WERI-Rb-1 (cell line): ENCODE measurements around the gene GDPD5.
A peak's percentile ranks its signal among the peaks of the same experiment; 100 is the strongest.

Experiments used
- DNase-seq: peaks from one replicate; pipeline ENCODE4 v3.0.0-alpha.2; 2020
- H3K27ac ChIP-seq: fragments of 250-450 bp; sonication (Bioruptor Pico); 2 replicates; pipeline ENCODE4 v1.5.1; 2020; ENCODE audit warnings: mild to moderate bottlenecking, moderate library complexity
- H3K27me3 ChIP-seq: fragments of 250-450 bp; sonication (Bioruptor Pico); 2 replicates; pipeline ENCODE4 v1.5.1; 2021; ENCODE audit warnings: mild to moderate bottlenecking, low read depth, moderate library complexity; ENCODE audit not compliant: insufficient read depth, severe bottlenecking
- H3K36me3 ChIP-seq: fragments of 250-450 bp; sonication (Bioruptor Pico); 2 replicates; pipeline ENCODE4 v1.5.1; 2020; ENCODE audit warnings: mild to moderate bottlenecking, moderate library complexity
- H3K4me3 ChIP-seq: 2 replicates; pipeline ENCODE4 v1.5.1; 2011; ENCODE audit warnings: low read depth, mild to moderate bottlenecking, control low read depth, low read length
- H3K9me3 ChIP-seq: fragments of 250-450 bp; sonication (Bioruptor Pico); 2 replicates; pipeline ENCODE4 v1.5.1; 2021; ENCODE audit warnings: mild to moderate bottlenecking, moderate library complexity; ENCODE audit not compliant: severe bottlenecking
- CTCF ChIP-seq: IDR thresholded peaks from 2 replicates; pipeline ENCODE4 v1.5.1; 2011; ENCODE audit warnings: low read depth, mild to moderate bottlenecking, control low read depth, inconsistent platforms, low read length

Gene GDPD5

GRCh38 chr11:75534259-75535069 is 8.7 kb upstream of the GDPD5 start:
- DNase-seq, result no peak
- TF ChIP-seq CTCF, result no peak
- H3K27ac ChIP-seq, result no peak overlapping the region
- no peaks in the 10 kb centered on the region for H3K27me3 ChIP-seq
- H3K4me3 ChIP-seq, result no peak overlapping the region
- no peaks in the 10 kb centered on the region for H3K9me3 ChIP-seq
- no peaks in the 10 kb centered on the region for H3K36me3 ChIP-seq

DNA sequence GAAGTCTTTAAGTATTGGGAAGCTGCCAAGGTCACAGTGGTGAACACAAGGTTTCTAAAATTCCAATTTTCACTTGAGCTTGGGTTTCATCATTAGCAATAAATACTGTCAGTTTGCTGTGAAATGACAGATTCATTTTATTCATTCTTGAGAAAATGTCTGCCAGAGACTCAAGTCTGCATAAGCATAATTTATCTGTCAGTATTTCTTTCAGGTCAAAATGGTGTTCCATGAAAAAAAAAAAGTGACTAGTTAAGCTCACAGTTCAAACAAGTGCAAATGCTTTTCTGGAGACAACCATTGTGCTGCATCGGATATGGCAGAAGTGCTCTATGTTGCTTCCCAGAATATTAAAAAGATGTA is 8.1 kb upstream of the GDPD5 start:
- Histone ChIP-seq H3K36me3 (no peaks in the 10 kb centered on the region), H3K9me3 (no peaks in the 10 kb centered on the region), H3K4me3 (no peak overlapping the region), H3K27ac (no peak overlapping the region), H3K27me3 (no peaks in the 10 kb centered on the region)
- DNase-seq, result no peak
- TF ChIP-seq CTCF, result no peak

GRCh38 chr11:75532200-75533048 is 6.7 kb upstream of the GDPD5 start:
- Histone ChIP-seq H3K27ac (no peak overlapping the region), H3K9me3 (no peaks in the 10 kb centered on the region), H3K27me3 (no peaks in the 10 kb centered on the region), H3K4me3 (no peak overlapping the region), H3K36me3 (no peaks in the 10 kb centered on the region)
- peak; percentile 77 for DNase-seq
- peak; percentile 74 for TF ChIP-seq CTCF

DNA sequence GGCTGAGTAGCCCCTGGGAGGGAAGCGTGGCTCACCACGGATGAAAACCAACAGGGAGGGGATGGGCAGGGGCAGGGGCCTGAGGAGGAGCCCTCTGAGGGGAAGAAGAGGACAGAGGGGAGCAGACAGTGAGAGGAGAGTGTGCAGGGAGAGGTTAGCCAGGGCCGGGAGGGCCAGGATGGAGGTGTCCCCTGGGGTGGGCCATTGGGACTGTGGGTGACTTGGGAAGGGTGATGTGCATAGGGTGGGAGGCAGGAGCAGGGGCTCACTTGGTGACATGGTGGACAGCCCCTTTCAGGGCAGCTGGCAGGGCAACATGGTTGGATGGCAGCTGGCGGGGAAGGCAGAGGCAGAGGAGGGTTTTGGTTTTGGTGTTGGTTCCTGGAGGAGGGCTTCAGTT is 5.6 kb upstream of the GDPD5 start:
- DNase-seq, result no peak
- H3K27ac ChIP-seq, result no peak overlapping the region
- no peaks in the 10 kb centered on the region for H3K27me3 ChIP-seq
- H3K9me3 ChIP-seq, result no peaks in the 10 kb centered on the region
- TF ChIP-seq CTCF, result no peak
- no peak overlapping the region for H3K4me3 ChIP-seq
- no peaks in the 10 kb centered on the region for H3K36me3 ChIP-seq

DNA sequence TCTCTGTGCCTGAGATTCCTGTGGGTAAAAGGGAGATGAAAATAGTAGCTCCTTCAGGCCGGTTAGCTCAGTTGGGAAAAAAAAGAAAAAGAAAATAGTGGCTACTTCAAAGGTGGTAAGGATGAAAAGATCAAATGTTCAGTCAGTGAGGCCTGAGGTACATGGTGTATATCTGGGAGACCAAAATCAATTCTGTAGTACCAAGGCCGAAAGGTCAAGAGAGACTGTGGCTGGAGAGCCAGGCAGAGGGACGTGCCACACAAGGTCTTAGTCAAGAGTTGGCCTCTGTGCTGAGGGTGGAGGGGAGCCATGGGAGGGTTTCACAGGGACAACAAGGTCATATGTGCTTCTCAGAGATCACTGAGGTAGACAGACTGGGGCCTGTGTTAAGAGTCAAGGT is 4.8 kb upstream of the GDPD5 start:
- no peaks in the 10 kb centered on the region for H3K27me3 ChIP-seq
- no peak for TF ChIP-seq CTCF
- no peaks in the 10 kb centered on the region for H3K9me3 ChIP-seq
- no peak for DNase-seq
- H3K27ac ChIP-seq, result no peak overlapping the region
- H3K36me3 ChIP-seq, result no peaks in the 10 kb centered on the region
- no peak overlapping the region for H3K4me3 ChIP-seq
